ENCODE results near the gene ZKSCAN3.

GRCh38 chr6:28373925-28374324, 24.2 kb downstream of the ZKSCAN3 start:
- TF ChIP-seq CTCF (IDR thresholded peaks at IDR 0.05 in 2 of 3, conservative IDR thresholded peaks at IDR 0.05 in 1 of 3; ENCODE audit: control insufficient read depth in 2 of 3, extremely low read depth in 1 of 3, insufficient read depth in 1 of 3, low read depth in 3 of 3, low read length in 3 of 3) (no peak), ZNF274 (IDR thresholded peaks at IDR 0.05; ENCODE audit: insufficient read depth, insufficient read length) (no peak)

All from GM12878 (cell line).